HG02981 (cell line): Measurements from ENCODE around the gene RPL10A.
"Not testable (repeated sequence)": the region's sequence is repeated elsewhere in the genome, so short reads cannot be mapped to it uniquely, and the experiment has no call there.

Source experiments
- ATAC-seq: cut with Tn5 transposase; IDR thresholded peaks from one replicate; pipeline ENCODE4 v1.9.1; 2021; ENCODE audit warnings: mild to moderate bottlenecking, moderate library complexity; ENCODE audit not compliant: unreplicated experiment

The RPL10A gene

DNA sequence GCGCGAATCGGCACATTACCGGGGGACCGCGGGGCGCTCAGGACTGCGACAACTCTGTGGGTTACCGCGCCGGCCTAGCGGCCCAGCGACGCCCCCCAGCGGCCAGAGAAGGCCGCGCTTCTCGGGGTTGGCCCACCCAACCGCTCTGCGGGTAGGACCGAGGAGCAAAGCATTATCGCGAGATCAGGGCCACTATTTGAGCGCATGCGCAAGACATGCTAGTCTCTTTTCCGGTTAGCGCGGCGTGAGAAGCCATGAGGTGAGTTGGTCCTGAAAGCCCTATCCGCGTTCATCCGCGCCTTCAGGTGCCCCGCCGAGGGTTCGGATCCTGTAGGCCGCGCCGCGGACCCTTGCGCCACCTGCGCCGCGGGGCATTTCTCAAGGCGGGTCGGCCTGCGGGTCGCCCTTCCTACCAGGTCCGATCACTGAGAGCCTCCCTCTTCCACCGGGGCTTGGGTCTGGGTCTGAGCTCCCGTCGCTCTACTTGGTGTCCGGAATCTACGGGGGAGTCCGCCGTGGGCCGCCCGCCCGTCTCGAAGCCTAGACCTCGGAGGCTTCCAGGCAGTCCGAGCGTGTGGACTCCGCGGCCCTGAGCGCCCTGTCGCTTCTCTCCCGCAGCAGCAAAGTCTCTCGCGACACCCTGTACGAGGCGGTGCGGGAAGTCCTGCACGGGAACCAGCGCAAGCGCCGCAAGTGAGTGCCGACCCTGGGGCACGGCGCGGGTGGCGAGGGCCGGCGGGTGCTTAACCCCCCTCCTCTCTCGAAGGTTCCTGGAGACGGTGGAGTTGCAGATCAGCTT is at the start of gene RPL10A:
TSS of gene RPL10A (plus strand) at position 221 of the 799 bp plus-strand sequence. CDS start at position 255, 34 bp downstream.
- peak; percentile 83 for ATAC-seq

DNA sequence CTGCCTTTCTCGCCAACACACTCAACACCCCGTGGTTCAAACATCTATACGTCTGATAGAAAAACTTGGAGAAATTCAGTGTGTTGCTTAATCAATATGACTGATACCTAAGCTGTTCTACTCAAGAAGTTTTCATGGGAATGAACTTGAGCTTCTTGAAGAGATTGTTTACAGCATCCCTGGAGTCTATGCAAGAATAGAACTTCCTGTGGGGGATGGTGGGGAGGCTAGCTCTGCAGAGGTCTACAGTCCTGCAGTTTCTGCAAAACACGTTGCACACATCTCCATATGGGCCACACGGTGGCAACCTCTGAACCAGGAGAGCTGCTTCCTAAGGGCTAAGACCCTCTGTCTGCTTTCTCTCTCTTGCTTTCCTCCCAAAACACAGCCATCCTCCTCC is 48.8 kb upstream of the RPL10A start:
- no peak for ATAC-seq

DNA sequence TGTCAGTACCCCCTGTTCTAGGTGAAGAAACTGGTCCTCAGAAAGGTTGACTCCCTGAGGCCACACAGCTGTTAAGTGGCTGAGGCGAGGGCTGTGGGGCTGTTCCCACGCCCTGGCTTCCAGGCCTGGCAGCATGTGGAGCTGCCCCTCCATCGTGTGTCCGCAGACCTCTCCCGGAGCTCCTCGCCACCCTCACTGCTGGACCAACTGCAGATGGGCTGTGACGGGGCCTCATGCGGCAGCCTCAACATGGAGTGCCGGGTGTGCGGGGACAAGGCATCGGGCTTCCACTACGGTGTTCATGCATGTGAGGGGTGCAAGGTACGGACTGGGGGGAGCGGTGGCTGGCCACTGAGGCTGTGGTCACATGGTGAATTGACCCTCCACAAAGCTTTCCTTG is 48.2 kb upstream of the RPL10A start:
- ATAC-seq, result no peak

DNA sequence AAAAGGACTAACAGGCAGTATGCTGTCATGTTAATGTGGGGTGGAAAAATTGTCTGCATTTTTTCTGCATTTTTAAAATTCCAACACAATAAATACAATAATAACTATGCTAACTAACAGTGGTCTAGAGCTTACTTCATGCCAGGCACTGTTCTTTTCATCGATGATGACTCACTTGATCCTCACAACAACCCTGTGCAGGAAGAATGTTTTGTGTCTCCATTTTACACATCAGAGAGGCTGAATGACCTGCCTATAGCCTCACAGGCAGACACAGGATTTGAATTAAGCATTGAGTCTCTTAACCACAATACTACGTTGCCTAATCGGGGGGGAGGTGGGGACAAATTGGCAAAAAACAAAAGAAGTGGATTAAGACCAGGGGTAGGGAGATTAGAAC is 42.9 kb upstream of the RPL10A start:
- ATAC-seq, result no peak

DNA sequence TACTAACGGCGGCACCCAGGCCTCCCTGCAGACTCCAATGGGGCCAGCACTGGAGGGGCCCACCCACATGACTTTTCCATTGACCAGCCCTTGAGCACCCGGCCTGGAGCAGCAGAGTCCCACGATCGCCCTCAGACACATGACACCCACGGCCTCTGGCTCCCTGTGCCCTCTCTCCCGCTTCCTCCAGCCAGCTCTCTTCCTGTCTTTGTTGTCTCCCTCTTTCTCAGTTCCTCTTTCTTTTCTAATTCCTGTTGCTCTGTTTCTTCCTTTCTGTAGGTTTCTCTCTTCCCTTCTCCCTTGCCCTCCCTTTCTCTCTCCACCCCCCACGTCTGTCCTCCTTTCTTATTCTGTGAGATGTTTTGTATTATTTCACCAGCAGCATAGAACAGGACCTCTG is 42.1 kb upstream of the RPL10A start:
- no peak for ATAC-seq

DNA sequence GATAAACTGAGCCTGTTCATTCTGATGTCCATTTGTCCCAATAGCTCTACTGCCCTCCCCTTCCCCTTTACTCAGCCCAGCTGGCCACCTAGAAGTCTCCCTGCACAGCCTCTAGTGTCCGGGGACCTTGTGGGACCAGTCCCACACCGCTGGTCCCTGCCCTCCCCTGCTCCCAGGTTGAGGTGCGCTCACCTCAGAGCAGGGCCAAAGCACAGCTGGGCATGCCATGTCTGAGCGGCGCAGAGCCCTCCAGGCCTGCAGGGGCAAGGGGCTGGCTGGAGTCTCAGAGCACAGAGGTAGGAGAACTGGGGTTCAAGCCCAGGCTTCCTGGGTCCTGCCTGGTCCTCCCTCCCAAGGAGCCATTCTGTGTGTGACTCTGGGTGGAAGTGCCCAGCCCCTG is 40.8 kb upstream of the RPL10A start:
- no peak for ATAC-seq

DNA sequence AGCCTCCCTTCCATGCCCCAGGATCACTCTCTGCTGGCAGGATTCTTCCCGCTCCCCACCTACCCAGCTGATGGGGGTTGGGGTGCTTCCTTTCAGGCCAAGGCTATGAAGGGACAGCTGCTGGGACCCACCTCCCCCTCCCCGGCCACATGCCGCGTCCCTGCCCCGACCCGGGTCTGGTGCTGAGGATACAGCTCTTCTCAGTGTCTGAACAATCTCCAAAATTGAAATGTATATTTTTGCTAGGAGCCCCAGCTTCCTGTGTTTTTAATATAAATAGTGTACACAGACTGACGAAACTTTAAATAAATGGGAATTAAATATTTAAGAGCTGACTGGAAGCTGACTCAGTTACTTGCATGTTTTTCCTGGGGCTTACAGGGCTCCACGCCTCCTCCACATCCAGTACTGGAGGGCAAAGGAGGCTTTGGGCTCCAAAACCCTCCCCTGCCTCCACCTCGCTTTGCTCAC is 40.3 kb upstream of the RPL10A start:
- ATAC-seq, result no peak

DNA sequence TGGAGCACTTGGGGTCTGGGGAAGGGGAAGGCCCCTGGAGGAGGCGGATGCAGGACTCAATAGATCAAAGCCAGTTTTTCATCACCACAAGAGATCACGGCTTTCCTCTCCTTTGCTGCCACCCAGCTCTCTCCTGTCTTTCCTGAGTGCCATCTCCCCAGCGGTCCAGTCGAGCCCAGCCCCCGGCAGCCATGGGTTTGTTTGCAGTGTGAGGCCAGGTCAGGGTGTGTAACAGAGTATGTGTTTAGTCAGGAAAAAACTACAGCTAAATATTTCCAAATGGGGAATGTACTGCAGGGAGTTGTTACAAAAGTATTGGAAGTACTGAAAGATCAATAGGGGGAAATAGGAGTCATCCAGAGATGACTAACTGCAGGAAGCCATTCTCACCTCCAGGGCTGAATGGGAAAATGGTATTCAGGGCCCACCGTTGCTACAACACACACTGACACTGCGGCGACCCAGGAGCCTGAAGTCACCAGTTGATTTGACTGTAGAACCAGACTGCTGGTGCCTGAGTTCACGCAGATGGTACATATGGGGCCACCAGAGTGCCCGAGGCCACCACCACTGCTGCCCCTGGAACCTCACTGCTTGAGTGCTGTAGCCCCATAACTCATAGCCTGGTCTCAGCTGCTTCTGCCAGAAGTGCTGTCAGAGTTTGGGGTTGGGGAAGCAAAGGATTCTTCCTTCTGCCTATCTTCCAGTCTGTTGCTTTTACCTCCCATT is 39.6 kb upstream of the RPL10A start:
- ATAC-seq, result no peak

DNA sequence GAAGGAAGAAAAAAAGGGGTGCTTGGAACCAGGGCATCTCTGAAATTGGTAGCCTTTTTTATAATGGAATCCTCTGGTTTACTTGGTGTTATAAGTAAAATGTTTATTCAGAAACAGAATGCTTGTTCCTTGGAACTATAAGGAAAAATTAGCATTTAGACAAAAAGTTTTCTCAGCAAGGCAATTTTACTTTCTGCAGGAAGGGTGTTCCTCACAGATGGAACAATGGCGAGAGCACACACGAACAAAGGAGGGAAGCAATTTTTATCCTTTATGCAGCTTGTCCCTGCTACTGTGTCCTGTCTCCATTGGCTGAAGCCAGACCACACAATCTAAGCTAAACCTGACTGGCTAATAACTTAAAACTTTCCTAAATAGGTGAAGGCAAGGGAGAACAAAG is 38.7 kb upstream of the RPL10A start:
- no peak for ATAC-seq

DNA sequence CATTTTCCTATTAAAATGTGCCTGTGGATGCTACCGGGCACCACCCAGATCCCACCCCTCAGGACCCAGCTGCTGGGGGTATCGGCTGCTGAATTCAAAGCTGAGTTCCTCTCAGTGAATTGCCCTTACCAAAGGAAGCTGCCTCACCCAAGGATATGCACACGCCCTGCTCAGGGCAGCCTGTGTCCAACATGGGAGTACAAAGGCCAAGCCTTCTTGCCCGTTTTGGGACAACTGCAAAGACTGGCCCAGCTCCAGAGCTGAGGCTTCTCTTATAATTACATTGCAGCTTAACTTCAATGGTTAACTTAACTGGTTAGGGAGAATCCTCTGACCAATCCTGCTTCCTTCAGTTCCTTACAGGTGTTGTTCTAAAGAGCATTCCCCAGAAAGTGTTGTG is 35.9 kb upstream of the RPL10A start:
- ATAC-seq, result no peak

DNA sequence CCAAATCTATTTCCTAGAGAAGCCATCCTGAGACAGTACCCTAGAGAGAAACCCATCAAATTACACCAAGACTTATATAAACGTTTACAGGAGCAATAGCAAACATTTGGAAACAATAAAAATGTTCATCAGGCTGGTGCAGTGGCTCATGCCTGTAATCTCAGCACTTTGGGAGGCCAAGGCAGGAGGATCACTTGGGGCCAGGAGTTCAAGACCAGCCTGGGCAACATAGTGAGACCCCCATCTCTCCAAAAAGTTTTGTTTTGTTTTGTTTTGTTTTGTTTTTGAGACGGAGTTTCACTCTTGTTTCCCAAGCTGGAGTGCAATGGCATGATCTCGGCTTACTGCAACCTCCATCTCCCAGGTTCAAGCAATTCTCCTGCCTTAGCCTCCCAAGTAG is 35.5 kb upstream of the RPL10A start:
- ATAC-seq, result not testable (repeated sequence)

DNA sequence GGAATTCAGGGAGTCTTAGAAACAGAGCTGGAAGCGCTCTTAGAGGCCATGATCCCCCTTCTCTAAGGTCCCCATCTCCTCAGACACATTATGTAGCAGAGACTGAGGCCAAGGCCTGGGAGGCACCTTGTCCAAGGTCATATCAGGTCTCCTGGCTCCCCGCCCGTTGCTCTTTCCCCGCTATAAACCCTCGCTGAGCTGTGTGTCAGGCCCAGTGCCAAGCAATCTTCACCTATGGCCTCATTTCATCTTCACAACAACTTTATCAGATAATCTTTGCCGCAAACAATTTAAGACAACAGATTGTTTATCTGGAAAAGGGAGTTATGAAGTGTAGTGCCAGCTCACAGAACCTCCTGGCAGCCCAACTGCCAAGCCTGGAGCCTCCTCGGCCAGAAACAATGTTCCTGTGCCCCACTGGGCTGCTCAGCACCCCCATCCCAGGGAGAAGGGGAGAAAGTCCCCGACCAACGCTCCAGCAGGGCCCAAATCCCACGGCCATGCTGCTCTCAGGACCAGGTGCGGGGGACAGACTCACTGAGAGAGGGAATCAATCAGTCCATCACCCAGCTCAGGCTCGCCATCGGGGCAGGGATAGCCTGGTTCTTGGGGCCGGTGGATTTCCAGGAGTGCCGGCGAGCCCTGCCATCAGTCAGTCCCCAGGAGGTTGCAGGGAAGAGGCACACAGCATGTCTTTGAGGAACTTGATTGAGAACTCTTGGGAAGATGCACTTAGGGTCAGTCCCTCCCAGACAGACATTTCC is 32.9 kb upstream of the RPL10A start:
- no peak for ATAC-seq

DNA sequence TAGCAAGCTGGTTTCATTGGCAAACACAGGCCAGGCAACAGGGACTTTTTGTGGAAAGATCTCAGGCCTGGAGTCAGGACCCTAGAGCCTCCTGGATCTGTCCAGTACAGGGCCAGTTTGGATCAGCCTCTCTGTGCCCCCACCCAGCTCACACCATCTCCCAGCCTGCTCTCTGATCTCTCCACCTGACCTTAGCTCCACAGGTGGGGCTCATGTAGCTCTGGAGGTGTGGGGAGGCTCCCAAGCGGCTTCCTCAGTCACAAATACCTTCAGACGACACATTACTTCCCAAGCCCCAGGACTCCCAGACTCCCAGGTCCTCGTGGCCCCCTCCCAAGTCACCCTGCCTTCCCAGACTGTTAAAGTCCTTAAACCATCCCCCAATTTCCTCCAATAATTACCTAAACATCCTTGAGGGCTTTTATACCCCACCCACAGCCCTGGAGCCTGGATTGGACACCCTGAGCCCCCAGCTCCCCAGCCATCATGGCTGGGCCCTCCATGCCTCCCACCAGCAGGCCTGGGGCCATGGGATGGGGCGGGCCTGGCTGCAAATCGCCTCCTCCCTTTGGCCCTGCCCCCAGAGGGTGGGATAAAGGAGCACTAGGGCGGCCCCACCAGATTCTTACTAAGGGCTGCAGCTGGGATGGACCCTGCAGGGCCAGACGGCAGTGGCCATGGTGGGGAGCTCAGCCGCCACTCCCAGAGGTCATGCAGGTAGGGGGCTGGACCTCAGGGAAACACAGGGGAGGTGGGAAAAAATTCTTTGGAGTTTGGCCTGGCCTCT is 31.9 kb upstream of the RPL10A start:
- ATAC-seq, result no peak

DNA sequence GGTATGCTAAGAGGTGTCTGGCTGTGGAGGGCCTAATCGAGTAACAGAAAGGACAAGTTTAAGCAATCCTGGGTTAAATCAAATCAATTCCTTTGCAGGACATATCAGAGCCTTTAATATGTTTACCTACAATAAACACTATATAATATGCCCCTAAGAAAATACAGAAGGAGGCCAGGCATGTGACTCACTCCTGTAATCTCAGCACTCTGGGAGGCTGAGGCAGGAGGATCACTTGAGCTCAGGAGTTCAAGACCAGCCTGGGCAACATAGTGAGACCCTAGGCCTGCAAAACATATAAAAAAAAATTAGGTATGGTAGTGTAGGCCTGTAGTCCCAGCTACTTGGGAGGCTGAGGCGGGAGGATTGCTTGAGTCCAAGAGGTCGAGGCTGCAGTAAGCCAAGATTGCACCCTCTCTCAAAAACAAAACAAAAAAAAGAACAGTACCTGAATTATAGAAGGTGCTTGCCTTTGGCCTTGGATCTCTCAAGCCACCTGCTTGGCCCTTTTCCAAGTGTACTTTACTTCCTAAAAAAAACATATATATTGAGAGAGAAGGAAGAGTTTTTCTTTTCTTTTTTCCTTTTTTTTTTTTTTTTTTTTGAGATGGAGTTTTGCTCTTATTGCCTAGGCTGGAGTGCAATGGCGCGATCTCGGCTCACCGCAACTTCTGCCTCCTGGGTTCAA is 29.7 kb upstream of the RPL10A start:
- ATAC-seq, result not testable (repeated sequence)

DNA sequence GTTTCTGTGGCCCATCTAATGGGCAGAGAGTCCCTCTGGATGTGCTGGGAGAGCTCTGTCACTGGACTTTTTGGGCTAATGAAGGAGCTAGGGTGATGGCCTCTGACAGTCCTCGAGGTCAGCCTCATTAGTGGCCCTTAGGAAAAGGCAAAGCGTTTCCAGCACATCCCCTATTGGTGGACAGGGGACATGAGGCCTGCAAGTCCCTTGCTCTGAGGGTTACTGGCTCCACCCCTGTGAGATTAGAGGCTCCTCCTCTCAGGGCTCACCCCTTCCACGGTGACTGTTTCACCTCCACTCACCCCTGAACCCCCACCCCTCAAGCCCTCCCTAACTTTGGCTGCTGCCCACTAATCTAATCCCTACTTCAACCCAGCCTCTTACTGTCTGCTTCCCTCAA is 28.9 kb upstream of the RPL10A start:
- no peak for ATAC-seq

DNA sequence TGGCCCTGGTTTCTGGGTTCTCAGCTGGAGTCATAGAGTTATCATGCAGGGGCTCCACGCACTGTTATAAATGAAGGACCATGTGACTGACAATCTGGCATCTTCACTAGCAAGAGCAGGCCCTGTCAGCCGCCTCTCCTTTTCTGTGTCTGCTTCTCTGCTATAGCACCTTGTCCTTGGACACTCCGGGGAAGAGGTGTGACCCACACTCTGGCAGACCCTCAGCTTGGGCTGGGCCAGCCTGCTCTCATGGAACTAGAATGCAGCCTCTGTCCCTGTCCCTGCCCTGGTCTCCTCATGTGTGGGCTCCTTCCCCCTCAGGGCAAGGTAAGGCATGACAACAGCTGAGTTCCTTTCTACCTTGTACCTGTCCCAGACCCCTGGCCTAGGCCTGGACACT is 27.0 kb upstream of the RPL10A start:
- no peak for ATAC-seq

DNA sequence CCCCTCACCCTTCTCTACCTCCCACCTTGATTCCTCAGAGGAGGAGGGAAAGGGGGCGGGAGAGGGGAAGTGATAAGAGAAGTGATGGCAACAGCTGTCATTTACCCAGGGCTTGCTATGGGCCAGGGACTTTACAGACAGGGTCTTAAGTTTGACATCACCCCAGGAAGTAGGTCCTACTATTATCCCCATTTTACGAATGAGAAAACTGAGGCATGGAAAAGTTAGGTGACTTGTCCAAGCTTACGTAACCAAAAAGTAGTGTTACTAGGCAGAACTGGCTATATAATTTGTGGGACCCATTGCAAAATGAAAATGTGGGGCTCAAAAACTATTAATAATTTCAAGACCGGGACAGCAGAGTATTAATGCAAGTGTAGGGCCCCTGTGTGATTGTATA is 26.6 kb upstream of the RPL10A start:
- no peak for ATAC-seq

DNA sequence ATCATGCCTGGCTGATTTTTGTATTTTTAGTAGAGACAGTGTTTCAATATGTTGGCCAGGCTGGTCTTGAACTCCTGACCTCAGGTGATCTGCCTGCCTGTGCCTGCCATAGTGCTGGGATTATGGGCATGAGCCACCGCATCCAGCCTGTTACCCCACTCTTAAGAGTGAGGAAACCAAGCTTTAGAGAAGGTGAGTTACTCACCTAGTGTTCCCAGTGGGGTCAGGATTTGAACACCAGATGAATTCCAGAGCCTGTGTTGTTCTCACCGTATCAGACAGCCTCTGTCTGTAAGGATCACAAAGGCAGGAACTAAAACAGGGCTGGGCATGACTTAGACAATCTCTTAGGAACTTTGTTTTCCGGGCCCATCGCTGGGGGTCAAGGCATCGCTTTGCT is 25.5 kb upstream of the RPL10A start:
- ATAC-seq, result no peak

DNA sequence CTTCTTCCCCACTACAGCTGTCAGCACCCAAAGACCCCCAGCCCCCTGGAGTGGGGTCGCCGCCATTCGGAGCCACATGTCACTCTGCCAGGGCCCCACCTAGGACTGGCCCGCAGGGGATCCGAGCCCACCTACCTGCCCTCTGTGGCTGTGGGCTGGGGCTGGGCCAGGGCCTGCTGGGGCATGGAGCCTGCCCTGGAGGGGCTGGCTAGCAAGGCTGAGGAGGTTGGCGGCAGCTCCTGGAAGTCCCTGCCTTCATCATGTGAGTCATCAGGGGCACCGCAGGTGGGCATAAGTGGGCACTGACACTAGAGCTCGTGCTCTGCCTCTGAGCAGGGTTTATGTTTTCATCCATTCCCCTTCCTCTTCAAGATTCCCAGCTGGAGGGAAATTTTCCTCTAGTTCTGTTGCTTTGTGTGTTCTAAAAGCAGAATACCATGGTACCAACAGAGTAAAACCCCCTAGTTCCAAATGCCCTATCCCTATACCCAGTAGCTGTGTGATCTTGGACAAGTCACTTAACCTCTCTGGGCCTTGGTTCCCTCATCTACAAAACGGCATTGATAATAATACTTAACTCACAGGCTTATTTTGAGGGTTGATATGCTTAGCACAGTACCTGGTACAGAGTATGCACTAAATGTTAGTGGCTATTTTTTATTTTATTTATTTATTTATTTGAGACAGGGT is 24.7 kb upstream of the RPL10A start:
- no peak for ATAC-seq

DNA sequence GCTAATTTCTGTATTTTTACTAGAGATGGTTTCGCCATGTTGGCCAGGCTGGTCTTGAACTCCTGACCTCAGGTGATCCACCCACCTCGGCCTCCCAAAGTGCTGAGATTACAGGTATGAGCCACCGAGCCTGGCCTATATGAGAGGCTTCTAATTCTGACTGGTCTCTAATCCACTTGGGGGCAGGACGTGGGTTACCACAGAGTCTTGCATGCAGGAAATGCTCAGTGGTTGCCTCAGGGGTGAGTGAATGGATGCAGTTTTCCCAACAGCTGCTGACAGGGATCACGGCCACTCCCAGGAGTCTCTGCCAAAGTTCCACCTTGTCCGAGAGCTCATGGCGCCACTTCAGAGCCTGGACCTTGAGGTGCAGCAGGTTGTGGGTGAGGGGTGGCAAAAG is 22.5 kb upstream of the RPL10A start:
- ATAC-seq, result no peak
